KMS-11 (cell line): ENCODE measurements around the gene GNGT1.

Source experiments
- H2AFZ ChIP-seq: fragments of 200-600 bp; sonication (generic); 2 replicates; pipeline ENCODE4 v1.6.1; 2016; ENCODE audit warnings: antibody characterized with exemption, mixed run types, low read depth
- H3K27ac ChIP-seq: fragments of 200-600 bp; sonication (generic); 2 replicates; pipeline ENCODE4 v1.6.1; 2016; ENCODE audit warnings: mild to moderate bottlenecking, mixed run types
- H3K27me3 ChIP-seq: fragments of 200-600 bp; sonication (generic); 2 replicates; pipeline ENCODE4 v1.6.1; 2017; ENCODE audit warnings: mild to moderate bottlenecking, low read depth, mixed run types, moderate library complexity; ENCODE audit not compliant: insufficient read depth
- H3K36me3 ChIP-seq: fragments of 200-600 bp; sonication (generic); 2 replicates; pipeline ENCODE4 v1.6.1; 2017; ENCODE audit warnings: mild to moderate bottlenecking, mixed run types; ENCODE audit not compliant: insufficient read depth
- H3K4me1 ChIP-seq: fragments of 200-600 bp; sonication (generic); 2 replicates; pipeline ENCODE4 v1.6.1; 2016; ENCODE audit warnings: mild to moderate bottlenecking, low read depth, mixed run types; ENCODE audit not compliant: poor library complexity, severe bottlenecking
- H3K4me2 ChIP-seq: fragments of 200-600 bp; sonication (generic); 2 replicates; pipeline ENCODE4 v1.7.0; 2016; ENCODE audit warnings: mild to moderate bottlenecking, mixed run types
- H3K4me3 ChIP-seq: fragments of 200-600 bp; sonication (generic); IDR thresholded peaks from 2 replicates; pipeline ENCODE4 v1.6.1; 2017; ENCODE audit warnings: low read depth, low read length, mixed read lengths; ENCODE audit not compliant: insufficient read depth
- H3K79me2 ChIP-seq: fragments of 200-600 bp; sonication (generic); 2 replicates; pipeline ENCODE4 v1.6.1; 2016; ENCODE audit warnings: low read depth, mixed run types; ENCODE audit not compliant: insufficient read depth
- H3K9ac ChIP-seq: fragments of 200-600 bp; sonication (generic); 2 replicates; pipeline ENCODE4 v1.6.1; 2016; ENCODE audit warnings: mild to moderate bottlenecking, mixed run types
- H4K20me1 ChIP-seq: fragments of 200-600 bp; sonication (generic); 2 replicates; pipeline ENCODE4 v1.6.1; 2016; ENCODE audit warnings: mild to moderate bottlenecking, mixed run types; ENCODE audit not compliant: insufficient read depth
- TF ChIP-seq, protein P1 (sequence below): fragments of 200-600 bp; sonication (generic); conservative IDR thresholded peaks from 2 replicates; pipeline ENCODE4 v1.6.1; 2017; ENCODE audit warnings: low read depth, mild to moderate bottlenecking, antibody characterized with exemption, low read length, moderate library complexity, mixed read lengths

Gene GNGT1

GRCh38 chr7:93884541-93884940 lies 21.8 kb upstream of the GNGT1 start:
- H3K4me1 ChIP-seq: no peaks in the 10 kb centered on the region
- no peak overlapping the region for H3K4me3 ChIP-seq
- H2AFZ ChIP-seq: no peak overlapping the region
- H3K79me2 ChIP-seq: no peaks in the 10 kb centered on the region
- H3K27me3 ChIP-seq: no peaks in the 10 kb centered on the region
- H3K4me2 ChIP-seq: no peak overlapping the region
- H3K36me3 ChIP-seq: no peaks in the 10 kb centered on the region
- TF ChIP-seq, protein P1, sequence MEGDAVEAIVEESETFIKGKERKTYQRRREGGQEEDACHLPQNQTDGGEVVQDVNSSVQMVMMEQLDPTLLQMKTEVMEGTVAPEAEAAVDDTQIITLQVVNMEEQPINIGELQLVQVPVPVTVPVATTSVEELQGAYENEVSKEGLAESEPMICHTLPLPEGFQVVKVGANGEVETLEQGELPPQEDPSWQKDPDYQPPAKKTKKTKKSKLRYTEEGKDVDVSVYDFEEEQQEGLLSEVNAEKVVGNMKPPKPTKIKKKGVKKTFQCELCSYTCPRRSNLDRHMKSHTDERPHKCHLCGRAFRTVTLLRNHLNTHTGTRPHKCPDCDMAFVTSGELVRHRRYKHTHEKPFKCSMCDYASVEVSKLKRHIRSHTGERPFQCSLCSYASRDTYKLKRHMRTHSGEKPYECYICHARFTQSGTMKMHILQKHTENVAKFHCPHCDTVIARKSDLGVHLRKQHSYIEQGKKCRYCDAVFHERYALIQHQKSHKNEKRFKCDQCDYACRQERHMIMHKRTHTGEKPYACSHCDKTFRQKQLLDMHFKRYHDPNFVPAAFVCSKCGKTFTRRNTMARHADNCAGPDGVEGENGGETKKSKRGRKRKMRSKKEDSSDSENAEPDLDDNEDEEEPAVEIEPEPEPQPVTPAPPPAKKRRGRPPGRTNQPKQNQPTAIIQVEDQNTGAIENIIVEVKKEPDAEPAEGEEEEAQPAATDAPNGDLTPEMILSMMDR: no peak
- no peak overlapping the region for H3K27ac ChIP-seq
- no peak overlapping the region for H3K9ac ChIP-seq
- no peaks in the 10 kb centered on the region for H4K20me1 ChIP-seq

GRCh38 chr7:93889261-93889660 lies 17.1 kb upstream of the GNGT1 start:
- no peaks in the 10 kb centered on the region for H3K36me3 ChIP-seq
- no peaks in the 10 kb centered on the region for H3K4me1 ChIP-seq
- no peaks in the 10 kb centered on the region for H3K79me2 ChIP-seq
- H3K27me3 ChIP-seq: no peaks in the 10 kb centered on the region
- no peak overlapping the region for H3K4me3 ChIP-seq
- no peak overlapping the region for H3K27ac ChIP-seq
- no peak overlapping the region for H2AFZ ChIP-seq
- H3K4me2 ChIP-seq: no peak overlapping the region
- H4K20me1 ChIP-seq: no peaks in the 10 kb centered on the region
- no peak overlapping the region for H3K9ac ChIP-seq
- TF ChIP-seq, protein P1: no peak

DNA sequence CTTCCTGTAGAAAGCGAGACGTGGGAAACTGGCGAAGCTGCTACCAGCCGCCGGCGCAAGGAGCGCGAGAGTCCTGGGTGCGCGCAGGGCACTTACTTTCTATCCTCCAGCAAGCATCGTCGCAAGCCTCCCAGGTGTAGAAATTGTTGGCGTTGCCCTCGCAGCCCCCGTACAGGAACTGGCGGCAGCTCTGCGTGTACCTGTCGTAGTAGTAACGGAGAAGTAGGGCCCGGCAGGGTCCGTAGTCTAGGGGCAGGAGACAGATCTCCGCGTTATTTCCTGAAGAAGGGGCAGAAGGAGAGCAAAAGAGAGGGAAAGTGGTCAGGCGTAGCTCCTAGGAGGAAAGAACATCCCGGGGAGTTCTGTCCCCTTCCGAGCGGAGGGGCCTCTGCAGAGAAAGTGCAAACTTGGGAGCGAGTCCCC lies 16.3 kb upstream of the GNGT1 start:
- Histone ChIP-seq H3K9ac (no peak overlapping the region), H3K4me3 (no peak overlapping the region)
- TF ChIP-seq, protein P1: no peak

DNA sequence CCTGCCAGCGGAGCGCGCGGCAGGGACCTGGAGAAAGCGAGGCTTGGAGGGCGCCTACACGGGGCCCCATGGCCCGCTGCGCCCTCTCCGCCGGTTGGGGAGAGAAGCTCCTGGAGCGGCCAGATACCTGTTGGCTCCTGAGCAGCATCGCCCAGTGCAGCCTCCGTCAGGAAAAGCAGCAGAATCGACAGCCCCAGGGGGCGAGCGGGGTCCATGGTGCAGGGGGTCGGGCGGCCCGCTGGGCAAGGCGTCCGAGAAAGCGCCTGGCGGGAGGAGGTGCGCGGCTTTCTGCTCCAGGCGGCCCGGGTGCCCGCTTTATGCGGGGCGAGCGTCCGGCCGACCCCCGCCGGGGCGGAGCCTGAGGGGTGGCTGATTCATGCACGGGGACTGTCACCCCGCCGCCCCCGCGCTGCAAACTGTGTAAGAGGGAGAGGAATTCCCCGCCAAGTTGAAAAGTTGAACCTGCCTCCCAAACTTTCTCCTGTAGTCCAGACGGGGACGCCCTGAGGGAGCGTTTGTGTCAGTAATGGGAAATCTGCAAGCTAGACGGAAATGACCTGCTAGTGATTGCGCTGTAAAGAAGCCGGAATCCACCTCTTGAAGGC lies 15.8 kb upstream of the GNGT1 start, which contains the start of gene TFPI2:
Gene TFPI2, minus strand, starts transcription at position 290 of the 605 bp plus-strand sequence. Its CDS starts 75 bp downstream, at position 215.
- TF ChIP-seq, protein P1: no peak
- Histone ChIP-seq H3K4me2 (no peak within 1 kb of the TSS), H3K4me3 (no peak within 1 kb of the TSS), H2AFZ (no peak within 1 kb of the TSS), H4K20me1 (no peaks in the 10 kb centered on the region), H3K9ac (no peak within 1 kb of the TSS), H3K4me1 (no peaks in the 10 kb centered on the region), H3K27ac (no peak within 1 kb of the TSS), H3K36me3 (no peaks in the 10 kb centered on the region), H3K27me3 (no peaks in the 10 kb centered on the region), H3K79me2 (no peaks in the 10 kb centered on the region)

More for the DNA sequence above, 16.3 kb upstream of the GNGT1 start:
- Histone ChIP-seq H3K79me2 (no peaks in the 10 kb centered on the region), H4K20me1 (no peaks in the 10 kb centered on the region), H3K27ac (no peak overlapping the region), H2AFZ (no peak overlapping the region), H3K4me1 (no peaks in the 10 kb centered on the region), H3K4me2 (no peak overlapping the region), H3K27me3 (no peaks in the 10 kb centered on the region), H3K36me3 (no peaks in the 10 kb centered on the region)
